GM23338 (cell line): ENCODE results near the gene NGF.

Experiments used
- CREB1 ChIP-seq: fragments of 250-450 bp; sonication (Bioruptor Pico); IDR thresholded peaks from 2 replicates; pipeline ENCODE4 v1.5.0; 2020; ENCODE audit warnings: low read depth, mild to moderate bottlenecking, moderate library complexity
- CTCF ChIP-seq, 2 experiments: fragments of 200-600 bp in 1 of 2; sonication (generic) in 1 of 2; conservative IDR thresholded peaks; 2 replicates each; pipeline versions ENCODE4 v1.5.1 to v1.6.1; 2016 to 2017; ENCODE audit warnings: antibody characterized with exemption in 2 of 2, low read depth in 2 of 2, mild to moderate bottlenecking in 2 of 2, moderate library complexity in 1 of 2
- EZH2 ChIP-seq: fragments of 200-600 bp; sonication (generic); IDR thresholded peaks from one replicate; pipeline ENCODE4 v1.8.0; 2017; ENCODE audit warnings: antibody characterized with exemption, mild to moderate bottlenecking, low read depth; ENCODE audit not compliant: unreplicated experiment
- EZH2phosphoT487 ChIP-seq: fragments of 200-600 bp; sonication (generic); IDR thresholded peaks from one replicate; pipeline ENCODE4 v1.8.1; 2018; ENCODE audit warnings: antibody characterized with exemption; ENCODE audit not compliant: unreplicated experiment
- JUNB ChIP-seq: IDR thresholded peaks from one replicate; pipeline ENCODE4 v1.6.1; 2016; ENCODE audit warnings: antibody characterized with exemption; ENCODE audit not compliant: unreplicated experiment
- POLR2AphosphoS5 ChIP-seq: IDR thresholded peaks from 2 replicates; pipeline ENCODE4 v1.6.1; 2016; ENCODE audit warnings: antibody characterized with exemption, low read depth
- TF ChIP-seq, protein P1 (sequence below): IDR thresholded peaks from one replicate; pipeline ENCODE4 v1.6.1; 2018; ENCODE audit warnings: antibody characterized with exemption; ENCODE audit not compliant: unreplicated experiment

DNA sequence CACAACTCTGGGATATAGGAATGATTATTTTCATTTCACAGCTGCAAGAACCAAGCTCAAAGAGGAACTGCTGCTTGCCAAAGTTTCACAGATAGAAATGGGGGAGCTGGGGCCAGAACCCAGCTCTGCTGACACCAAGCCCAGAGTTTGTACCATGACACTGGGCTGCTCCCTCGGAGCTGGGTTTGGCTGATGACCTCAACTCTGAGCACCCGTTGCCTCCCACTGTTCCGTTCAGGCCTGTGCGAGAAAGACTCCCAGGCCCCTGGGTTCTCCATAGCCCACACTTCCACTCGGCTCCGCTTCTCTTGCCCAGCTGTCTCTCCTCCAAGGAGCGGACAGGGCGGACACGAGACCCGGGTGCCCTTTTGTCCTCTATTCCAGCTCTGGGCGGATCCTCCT lies 55.2 kb downstream of the NGF start:
- TF ChIP-seq, protein P1, sequence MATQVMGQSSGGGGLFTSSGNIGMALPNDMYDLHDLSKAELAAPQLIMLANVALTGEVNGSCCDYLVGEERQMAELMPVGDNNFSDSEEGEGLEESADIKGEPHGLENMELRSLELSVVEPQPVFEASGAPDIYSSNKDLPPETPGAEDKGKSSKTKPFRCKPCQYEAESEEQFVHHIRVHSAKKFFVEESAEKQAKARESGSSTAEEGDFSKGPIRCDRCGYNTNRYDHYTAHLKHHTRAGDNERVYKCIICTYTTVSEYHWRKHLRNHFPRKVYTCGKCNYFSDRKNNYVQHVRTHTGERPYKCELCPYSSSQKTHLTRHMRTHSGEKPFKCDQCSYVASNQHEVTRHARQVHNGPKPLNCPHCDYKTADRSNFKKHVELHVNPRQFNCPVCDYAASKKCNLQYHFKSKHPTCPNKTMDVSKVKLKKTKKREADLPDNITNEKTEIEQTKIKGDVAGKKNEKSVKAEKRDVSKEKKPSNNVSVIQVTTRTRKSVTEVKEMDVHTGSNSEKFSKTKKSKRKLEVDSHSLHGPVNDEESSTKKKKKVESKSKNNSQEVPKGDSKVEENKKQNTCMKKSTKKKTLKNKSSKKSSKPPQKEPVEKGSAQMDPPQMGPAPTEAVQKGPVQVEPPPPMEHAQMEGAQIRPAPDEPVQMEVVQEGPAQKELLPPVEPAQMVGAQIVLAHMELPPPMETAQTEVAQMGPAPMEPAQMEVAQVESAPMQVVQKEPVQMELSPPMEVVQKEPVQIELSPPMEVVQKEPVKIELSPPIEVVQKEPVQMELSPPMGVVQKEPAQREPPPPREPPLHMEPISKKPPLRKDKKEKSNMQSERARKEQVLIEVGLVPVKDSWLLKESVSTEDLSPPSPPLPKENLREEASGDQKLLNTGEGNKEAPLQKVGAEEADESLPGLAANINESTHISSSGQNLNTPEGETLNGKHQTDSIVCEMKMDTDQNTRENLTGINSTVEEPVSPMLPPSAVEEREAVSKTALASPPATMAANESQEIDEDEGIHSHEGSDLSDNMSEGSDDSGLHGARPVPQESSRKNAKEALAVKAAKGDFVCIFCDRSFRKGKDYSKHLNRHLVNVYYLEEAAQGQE, result no peak
- TF ChIP-seq CTCF (conservative IDR thresholded peaks at IDR 0.05; ENCODE audit: low read depth in 2 of 2), result no peak
- TF ChIP-seq EZH2, result no peak
- TF ChIP-seq JUNB, result no peak
- no peak for TF ChIP-seq CREB1 (CRISPR knock-in tag)
- no peak for TF ChIP-seq POLR2AphosphoS5
- TF ChIP-seq EZH2phosphoT487, result no peak
